ENCODE results near the gene KRT12.
"Not testable (repeated sequence)": the region's sequence is repeated elsewhere in the genome, so short reads cannot be mapped to it uniquely, and the experiment has no call there.

Gene KRT12

DNA sequence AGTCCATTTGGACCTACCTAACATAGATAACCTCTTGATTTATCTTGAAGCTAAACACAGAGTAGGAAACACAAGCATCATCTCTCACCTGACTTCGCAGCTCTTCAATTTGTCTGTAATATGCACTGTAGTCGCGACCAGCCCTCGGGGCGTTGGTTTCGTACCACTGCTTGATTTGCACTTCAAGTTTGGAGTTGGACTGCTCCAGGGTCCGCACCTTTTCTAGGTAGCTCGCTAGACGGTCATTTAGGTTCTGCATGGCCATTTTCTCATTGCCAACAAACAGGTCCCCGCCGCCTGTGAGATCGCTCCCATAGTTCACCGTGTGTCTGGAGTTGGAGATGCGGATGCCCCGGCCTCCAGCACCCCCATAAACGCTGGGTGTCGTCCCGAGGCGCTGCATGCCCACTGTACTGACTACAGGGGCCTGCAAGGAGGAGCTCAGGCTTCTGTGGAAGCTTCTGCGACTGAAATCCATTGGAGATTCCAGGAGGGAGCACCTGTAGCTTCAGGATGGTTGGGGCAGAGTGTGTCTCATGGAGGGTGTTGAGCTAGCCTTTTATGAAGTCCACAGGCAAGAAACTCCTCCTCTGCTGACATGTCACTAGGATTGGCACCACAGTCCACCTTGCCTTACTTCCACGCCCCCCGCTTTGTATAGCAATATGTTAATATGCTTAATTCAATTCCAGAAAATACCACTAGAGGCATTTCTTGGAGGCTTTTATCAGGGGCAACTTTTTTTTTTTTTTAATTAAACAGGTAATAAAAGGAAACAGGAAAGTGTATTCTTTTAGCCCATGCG is 17.9 kb upstream of the KRT12 start, which contains the start of gene KRT20:
KRT20 (minus strand) TSS at position 535 of the 805 bp plus-strand sequence; CDS start at position 478, 57 bp downstream.
- DNase-seq (ENCODE audit: extremely low read depth in 1 of 2, low read depth in 1 of 2): no peak

DNA sequence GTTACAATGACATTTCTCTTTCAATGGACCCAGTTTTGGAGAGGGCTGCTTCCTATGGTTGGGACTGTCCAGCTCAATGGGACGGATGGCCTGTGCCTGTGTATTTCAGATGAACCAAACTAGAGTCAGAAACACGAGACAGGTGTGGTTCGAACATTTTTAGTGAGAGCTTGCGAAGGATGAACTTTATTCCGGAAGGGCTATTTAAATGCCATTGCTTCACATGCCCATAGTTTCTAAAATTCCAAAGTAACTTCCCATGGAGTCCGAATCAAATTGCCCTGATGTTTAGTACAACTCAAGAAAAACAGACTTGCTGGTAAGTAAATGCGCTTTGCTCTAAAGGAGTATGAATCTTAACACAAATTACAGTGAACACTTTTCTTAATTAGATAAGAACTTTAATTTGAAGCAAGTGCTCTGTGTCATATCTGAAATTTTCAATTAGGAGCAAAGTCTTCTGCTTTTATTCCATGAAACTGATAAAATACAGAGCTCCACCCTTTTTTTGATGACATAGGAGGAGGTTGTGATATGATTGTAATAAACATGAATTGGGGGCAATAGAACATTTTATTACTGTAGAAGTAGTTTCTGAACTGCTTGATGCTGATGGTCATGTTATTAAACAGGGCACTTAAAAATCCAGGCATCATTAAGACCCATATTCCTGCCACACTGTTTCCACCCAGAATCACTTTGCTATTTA is 16.8 kb upstream of the KRT12 start:
- no peak for DNase-seq (ENCODE audit: extremely low read depth in 1 of 2, low read depth in 1 of 2)

DNA sequence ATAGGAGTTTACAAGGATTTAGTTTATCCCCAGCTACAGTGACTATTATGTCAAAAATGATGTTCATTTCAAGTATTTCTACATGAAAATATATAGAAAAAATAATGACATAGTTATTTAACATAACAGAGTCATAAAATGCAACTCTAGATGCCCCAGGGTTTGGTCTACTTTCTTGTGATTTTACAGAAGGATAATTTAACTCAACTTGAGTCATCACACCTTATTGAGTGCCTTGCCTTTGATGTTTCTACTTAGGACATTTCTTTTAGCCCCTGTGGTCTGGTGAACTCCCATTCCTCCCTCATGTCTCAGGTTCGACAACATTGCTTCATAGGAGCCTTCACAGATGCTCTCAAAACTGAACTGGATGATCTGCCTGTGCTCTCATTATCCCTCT is 16.0 kb upstream of the KRT12 start:
- DNase-seq (ENCODE audit: extremely low read depth in 1 of 2, low read depth in 1 of 2): no peak

DNA sequence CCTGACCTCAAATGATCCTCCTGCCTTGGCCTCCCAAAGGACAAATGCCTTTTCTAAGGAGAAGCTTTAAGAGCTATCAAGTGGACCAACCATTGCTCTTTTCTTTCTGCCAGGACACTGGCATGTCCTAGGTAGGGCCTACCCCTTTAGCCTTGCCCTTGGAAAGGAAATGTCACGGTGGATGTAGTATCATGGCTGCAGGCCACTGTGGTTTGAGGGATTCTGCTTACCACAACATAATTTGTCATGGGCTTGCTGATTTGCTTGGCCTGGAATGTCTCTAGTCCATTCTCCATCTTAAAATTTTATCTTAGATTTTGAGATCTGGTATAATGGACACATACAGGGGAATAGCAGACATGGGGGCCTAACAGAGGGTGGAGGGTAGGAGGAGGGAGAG is 12.0 kb upstream of the KRT12 start:
- DNase-seq (ENCODE audit: extremely low read depth in 1 of 2, low read depth in 1 of 2): no peak

DNA sequence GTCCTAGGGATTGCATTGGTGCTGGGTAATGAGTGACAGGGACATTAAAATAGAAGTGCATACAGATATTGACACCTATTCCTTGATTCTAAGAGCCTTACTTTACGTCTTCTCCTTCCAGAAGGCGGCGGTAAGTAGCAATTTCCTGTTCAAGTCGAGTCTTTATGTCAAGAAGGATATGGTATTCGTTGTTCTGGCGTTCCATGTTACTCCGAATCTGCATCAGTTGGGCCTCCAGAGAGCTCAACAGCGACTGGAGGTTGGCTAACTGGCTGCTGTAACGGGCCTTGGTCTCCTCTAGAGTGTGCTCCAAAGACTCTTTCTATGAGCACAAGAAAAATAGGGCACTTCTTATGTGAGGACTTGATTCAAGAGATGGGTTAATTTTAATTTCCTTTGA is 11.0 kb upstream of the KRT12 start:
- no peak for DNase-seq (ENCODE audit: extremely low read depth in 1 of 2, low read depth in 1 of 2)

DNA sequence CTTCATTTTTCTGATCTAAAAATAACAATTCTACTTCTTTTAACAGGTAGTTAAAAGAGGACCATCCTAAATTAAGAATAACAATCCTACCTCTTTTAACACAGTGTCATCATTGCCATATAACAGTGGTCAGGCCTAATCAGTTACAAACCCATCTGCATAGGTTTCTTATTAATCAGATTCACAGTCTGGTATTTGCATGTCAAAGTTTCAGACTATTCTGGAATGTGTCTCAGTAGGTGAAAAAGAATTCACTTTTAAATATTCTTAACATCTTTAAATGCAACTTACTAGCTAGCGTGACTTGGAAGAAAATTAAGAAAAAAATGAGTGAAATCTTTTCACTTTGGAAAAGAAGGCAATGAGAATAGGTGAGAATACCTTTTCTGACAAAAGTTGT is 6.8 kb upstream of the KRT12 start:
- no peak for DNase-seq (ENCODE audit: extremely low read depth in 1 of 2, low read depth in 1 of 2)

DNA sequence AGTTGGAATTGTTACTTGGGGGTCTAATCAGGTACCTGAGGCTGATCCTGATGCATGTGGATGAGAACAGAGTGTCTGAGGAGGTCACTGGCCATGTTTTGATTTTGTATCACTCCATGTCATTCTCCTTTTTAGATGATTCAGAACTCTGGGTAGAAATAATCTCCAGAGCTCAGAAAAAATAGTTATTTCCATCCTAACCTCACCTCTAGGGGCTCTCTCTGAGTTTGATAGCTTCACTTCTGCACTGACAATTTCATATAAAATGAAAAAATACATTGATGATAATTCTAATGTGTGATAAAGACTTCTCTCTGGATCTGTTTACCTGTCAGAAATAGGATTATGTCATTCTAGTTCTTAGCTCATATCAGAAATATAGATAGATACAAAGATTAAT is 6.2 kb upstream of the KRT12 start:
- DNase-seq (ENCODE audit: extremely low read depth in 1 of 2, low read depth in 1 of 2): no peak

DNA sequence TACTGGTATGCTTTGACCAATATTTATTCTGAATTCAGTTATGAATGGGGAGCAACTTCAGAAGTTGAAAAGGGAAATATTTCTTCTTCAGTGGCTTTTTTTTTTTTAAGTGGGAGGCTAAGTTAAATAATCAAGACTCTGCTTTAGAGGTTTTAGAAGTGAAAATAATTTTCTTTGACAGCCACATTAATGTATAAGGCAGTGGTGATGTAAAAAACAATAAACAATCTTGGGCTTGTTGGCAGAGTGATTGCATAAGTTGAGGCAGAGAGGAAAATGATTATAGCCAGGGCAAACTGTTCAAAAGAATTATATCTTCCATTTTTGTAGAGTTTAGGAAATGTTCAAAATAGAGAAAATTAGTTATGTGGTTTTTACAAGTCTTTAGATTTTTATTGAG is 5.4 kb upstream of the KRT12 start:
- DNase-seq (ENCODE audit: extremely low read depth in 1 of 2, low read depth in 1 of 2): no peak

DNA sequence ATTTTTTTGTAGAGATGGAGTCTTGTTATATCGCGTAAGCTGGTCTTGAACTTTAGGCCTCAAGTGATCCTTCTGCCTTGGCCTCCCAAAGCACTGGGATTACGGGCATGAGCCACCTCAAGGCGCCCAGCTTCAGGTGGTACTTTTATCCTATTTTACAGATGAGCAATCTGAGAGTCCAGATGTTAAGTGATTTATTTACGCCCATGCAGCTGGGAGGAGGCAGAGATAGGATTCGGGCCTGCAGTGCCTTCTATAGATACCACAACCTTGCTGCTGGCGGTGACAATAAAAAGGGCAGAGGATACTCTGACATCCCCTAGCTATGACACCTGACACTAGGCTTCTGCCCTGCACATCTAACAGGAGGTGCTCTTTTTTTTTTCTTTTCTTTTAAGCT is 4.3 kb upstream of the KRT12 start:
- no peak for DNase-seq (ENCODE audit: extremely low read depth in 1 of 2, low read depth in 1 of 2)

DNA sequence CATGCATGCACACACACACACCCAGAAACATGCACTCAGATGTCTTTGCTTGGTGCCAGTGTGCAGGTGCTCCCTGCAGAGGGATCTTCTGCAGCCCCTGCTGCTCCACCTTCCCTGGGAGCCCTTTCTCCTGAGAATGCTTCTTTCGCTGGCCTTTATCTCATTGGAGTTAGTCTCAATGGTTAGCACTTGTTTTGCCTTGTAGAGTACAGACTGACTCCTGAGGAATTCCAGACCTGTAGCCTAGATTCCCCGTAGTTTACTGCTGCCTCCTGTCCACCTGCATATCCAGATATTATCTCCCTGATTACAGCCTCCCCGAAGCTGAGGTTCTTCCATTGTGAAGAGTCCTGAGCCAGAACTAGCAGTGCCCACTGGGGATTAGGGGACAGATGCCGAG is 3.1 kb upstream of the KRT12 start:
- DNase-seq (ENCODE audit: extremely low read depth in 1 of 2, low read depth in 1 of 2): no peak

DNA sequence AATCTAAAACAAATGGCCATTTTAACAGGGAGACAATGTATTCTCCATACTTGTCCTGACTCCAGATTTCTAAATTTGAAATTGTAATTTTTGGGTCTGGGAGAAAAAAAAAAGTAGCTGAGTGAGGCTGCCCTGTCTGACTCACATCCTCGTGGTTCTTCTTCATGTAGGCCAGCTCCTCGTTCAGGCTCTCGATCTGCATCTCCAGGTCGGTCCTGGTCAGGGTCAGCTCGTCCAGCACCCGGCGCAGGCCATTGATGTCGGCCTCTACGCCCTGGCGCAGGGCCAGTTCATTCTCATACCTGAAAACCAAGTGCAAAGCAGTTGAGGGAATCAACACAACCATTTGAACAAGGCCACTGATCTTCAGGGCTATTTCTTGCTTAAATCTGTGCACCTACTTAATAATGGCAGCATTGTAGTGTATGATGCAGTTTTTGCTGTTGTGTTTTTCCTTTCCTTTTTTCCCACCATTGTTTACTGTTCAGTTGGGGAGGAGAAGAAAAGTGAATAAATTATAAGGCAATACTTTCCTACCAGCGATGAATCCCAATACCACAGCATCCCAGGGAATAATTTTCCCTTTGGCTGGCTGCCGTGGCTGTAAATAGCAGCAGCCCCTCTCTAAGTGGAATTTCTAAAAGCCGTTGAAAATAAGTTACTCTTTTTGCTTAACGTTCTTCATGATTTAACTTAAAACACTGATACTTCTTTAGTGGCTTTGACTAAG is 2.2 kb downstream of the KRT12 start:
- no peak for DNase-seq (ENCODE audit: extremely low read depth in 1 of 2, low read depth in 1 of 2)

DNA sequence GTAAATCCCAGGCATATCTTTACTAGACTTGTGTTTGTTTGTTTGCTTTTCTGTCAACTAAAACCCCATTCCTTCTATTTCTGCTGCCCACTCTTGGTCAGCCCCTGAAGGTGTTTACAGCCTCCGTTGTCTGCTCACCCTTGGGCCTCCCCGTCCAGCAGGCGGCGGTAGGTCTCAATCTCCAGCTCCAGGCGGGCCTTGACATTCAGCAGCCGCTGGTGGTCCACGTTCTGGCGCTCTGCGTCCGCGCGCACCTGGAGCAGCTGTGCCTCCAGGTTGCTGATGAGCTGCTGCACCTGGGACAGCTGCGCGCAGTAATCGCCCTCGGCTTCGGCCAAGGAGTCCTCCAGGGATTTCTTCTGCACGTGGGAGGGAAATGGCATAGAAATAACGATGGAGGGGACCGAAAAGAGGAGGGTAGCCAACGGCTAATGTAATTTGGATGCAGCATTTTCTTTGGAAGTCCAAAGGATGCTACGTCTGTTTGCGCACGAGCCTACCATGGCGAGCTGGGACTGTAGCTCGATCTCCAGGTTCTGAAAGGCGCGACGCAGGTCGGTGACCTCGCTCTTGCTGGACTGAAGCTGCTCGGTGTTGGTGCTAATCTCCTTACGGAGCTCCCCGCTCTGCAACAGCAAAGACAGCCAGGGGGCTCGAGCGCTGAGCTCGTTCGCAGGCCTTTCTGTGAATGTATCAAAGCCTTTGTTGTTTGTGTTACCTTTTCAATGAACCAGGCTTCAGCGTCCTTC is 3.9 kb downstream of the KRT12 start:
- DNase-seq (ENCODE audit: extremely low read depth in 1 of 2, low read depth in 1 of 2): no peak

DNA sequence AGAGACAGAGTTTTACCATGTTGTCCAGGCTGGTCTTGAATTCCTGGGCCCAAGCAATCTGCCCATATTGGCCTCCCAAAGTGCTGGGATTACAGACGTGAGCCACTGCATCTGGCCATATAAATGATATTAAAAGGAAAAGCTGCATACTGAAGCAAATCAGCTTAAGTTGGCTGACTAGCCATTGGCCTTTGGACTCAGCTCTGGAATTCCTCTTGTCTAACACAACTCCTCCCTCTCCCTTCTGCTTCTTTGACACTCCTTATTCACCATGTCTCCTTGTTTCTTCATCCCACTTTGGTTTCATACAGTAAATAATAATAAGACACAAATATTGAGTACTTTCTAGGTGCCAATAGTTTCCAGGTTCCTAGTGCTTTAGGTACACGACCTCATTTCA is 7.5 kb downstream of the KRT12 start:
- no peak for DNase-seq (ENCODE audit: extremely low read depth in 1 of 2, low read depth in 1 of 2)

DNA sequence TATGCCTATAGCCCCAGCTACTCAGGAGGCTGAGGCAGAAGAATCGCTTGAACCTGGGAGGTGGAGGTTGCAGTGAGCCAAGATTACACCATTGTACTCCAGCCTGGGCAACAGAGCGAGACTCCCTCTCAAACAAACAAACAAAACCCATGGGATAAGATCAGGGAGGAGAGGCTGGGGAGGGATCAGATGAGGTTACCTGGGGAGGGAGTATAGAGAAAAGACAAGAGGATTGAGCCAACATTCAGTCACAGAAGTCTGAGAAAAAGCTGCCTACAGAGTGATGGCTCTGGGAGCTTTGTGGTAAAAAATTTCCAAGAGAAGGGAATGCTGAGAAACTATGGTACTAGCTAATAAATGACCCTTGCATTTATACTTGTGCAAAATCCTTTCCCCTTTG is 8.4 kb downstream of the KRT12 start:
- not testable (repeated sequence) for DNase-seq (ENCODE audit: extremely low read depth in 1 of 2, low read depth in 1 of 2)

DNA sequence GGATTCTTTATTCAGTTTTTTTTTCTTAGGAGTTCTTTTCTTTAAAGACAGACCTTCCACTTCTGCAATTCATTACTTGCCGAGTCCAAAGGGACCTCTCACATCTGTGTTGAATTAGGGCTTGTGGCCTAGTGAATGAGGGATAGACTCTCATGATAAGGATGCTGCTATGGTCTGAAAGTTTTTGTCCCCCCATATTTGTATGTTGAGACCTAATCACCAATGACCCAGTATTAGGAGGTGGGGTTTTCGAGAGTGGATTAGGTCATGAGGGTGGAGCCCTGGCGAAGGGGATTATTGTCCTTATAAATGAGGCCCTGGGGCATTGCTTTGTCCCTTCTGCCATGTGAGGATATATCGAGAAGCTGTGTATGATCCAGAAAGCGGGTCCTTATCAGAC is 9.5 kb downstream of the KRT12 start:
- DNase-seq (ENCODE audit: extremely low read depth in 1 of 2, low read depth in 1 of 2): no peak

DNA sequence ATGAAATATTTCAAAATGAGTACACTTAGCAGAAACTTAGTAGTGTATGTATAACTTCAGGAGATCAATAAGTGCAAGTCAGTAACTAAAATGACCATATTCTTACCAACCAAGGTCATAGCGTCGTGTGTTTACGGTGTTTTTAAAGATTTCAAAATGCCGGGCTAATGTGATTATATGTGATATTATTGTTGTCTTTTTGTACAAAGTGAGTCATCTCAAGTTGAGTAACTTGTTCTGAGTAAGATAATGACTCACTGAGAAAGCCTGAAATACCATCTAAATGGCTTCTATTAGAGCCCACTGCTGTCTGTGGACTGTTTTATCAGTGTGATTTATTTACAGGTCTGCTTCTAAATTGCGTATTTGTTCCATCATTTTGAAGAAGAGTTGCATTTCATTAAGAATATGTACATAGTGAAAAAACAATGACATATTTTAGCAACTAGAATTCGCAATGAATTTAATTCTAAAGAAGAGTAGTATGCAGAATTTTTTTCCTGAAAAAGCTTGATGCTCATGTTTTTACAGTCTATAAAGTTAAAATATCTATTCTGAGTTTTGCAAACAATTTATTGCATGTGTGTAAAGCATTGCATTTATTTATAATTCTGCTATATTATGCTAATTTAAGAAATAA is 12.7 kb downstream of the KRT12 start:
- no peak for DNase-seq (ENCODE audit: extremely low read depth in 1 of 2, low read depth in 1 of 2)

DNA sequence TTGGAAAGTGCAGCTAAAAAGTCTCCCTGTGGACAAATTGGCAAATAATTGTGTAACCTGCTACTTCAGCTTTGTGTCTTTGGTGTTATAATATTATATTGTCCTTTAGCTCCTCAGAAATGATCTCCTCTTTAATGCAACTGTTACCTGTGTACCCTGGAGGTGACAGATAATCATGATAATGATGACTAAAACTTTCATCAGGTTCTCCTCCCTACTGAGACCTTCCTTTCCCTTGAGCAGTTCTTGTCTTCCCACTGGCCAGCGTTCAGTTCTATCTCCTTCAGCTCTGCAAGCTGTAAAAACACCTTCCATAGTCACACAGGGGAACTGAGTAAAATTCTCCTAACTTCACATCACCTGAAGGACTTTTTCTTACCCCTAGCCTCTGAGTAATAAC is 14.7 kb downstream of the KRT12 start:
- no peak for DNase-seq (ENCODE audit: extremely low read depth in 1 of 2, low read depth in 1 of 2)

DNA sequence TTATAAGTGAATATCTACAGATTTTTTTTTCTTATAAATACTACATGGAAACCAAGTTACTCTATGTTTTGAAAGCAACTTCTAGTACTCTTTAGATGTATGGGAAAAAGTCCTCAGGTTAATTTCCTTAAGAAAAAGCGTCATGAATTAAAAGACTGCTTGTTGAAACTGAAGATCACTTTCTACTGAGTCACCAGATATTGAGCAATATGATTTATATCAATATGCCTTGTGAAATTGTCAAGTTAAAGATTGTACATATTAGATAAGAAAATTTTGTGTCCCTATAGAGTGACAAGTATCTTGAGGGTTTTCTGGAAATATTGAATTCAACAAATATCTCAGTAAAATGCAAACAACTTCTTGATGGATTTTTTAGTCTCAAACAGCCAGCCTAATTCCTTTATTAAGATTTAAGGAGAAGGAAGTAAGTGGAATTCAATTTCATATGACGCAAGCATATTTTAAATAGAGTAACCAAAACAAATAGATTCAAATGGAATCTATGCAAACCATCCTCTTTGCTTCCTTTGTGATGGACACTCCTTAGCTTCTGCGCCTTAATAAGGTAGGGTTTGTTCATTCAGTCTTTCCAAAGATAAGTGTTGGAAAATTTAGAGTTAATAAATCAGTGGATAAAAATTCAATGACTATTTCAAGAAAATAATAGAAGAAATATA is 16.6 kb downstream of the KRT12 start:
- DNase-seq (ENCODE audit: extremely low read depth in 1 of 2, low read depth in 1 of 2): no peak

DNA sequence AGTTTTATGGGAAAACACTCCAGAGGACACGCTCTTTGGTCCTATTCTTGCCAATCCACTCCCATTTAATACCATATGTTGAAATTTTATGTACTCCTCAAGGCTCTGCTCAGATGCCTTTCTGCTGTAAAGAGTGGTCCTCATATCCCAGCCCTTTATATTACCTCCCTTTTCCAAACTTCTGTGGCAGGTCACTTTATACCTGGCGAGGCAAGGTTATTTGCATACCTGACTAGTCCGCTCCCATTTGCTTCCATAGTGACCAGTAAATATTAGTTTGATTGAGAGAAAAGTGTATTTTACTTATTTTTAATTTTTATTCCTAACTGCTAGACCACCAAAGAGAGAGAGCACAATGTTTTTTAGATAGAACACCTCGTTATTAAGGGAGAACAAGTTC is 17.3 kb downstream of the KRT12 start:
- no peak for DNase-seq (ENCODE audit: extremely low read depth in 1 of 2, low read depth in 1 of 2)

All from activated CD8-positive, alpha-beta memory T cell treated with anti-CD3 and anti-CD28 coated beads for 1 hour (primary cell).